Activated naive CD4-positive, alpha-beta T cell treated with anti-CD3 and anti-CD28 coated beads, Interleukin-2, amount 50 U/mL, for 72 hours (primary cell): ENCODE measurements around the gene C9orf43. TPM values are rescaled to one million over a fixed set of nuclear protein-coding genes. Genes with fewer than 3 reads are reported as not detected.
"Not testable (repeated sequence)": the region's sequence is repeated elsewhere in the genome, so short reads cannot be mapped to it uniquely, and the experiment has no call there.

Experiments
- ATAC-seq, 2 donors: fragments of 150-1000 bp; cut with Tn5 transposase; 2 replicates each; pipeline ENCODE4 v1.10.0; 2021; ENCODE audit warnings: mild to moderate bottlenecking in 2 of 2, moderate library complexity in 2 of 2
- DNase-seq, 2 donors: peaks; one replicate each; pipeline ENCODE4 v3.0.0; 2021 to 2022; ENCODE audit warnings: low spot score in 2 of 2
- H3K27ac Mint-ChIP-seq, 2 donors: one replicate each; pipeline ENCODE4 v1.8.0; 2022; ENCODE audit warnings: mild to moderate bottlenecking in 2 of 2, mixed read lengths in 2 of 2
- H3K36me3 Mint-ChIP-seq, 2 donors: one replicate each; pipeline ENCODE4 v1.8.0; 2022; ENCODE audit warnings: mixed read lengths in 2 of 2
- H3K9me3 Mint-ChIP-seq, 2 donors: one replicate each; pipeline ENCODE4 v1.8.0; 2022; ENCODE audit warnings: mixed read lengths in 2 of 2
- total RNA-seq, 2 donors: library from RNA; stranded (reverse); gene quantifications; one replicate each; pipeline ENCODE4 v1.2.3, GENCODE V29; 2022

C9orf43 gene
- total RNA-seq, 2 donors from 2014 or later: 0.68 to 1.0 TPM

DNA sequence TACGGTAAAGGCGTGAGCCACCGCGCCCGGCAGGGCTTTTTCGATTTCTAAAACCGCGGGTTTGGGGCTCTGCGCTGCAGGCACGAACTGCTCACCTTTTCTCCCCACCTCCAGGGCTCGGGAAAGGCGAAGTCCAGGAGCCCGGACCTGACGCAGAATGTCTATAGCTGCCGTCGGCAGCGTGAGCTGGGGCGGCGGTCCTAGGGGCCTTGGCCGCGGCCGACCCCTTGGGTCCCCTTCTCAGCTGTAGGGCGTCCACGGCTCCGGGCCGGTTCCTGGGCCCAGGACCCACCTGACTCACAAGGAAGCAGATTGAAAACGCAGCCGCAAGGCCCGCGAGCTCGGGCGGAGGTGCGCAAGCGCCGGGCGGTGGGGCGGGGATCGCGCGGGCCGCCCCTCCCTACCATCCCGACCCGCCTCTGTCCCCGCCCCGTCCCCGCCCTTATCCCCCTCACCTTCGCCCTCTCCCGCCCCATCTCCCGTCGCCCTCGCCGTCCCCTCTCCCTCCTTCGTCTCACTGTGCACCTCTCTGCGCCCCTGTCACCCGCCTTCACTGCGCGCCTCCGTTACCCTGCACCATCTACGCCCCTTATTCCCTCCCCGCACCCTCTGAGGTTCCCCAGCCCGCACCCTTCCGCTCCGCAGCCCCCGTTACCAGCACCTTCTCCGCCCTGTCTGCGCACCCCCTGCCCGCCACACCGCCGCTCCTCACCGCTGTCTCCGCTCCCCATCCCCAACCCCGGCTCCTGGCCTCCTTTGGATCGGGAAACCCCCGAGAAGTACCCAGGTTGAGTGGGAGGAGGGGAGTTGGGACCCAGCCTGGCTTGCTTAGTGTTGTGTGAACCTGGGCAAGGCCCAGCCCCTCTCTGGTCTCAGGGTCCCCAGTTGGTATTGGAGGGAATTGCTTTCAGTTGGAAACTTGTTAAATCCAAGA lies 33.6 kb upstream of the C9orf43 start, which contains the start of gene HDHD3:
Gene HDHD3 (minus strand): TSS at position 353 of the 934 bp plus-strand sequence. CDS start 2,632 bp downstream, outside the sequence.
- peak; percentile 84 to 94 for ATAC-seq
- peak; percentile 83 to 88 for DNase-seq
- no peaks in the 10 kb centered on the region for H3K9me3 Mint-ChIP-seq
- H3K27ac Mint-ChIP-seq: peak within 1 kb of the TSS; percentile 86
- peaks cover 7 to 17% of the 10 kb centered on the region in 2 donors for H3K36me3 Mint-ChIP-seq

DNA sequence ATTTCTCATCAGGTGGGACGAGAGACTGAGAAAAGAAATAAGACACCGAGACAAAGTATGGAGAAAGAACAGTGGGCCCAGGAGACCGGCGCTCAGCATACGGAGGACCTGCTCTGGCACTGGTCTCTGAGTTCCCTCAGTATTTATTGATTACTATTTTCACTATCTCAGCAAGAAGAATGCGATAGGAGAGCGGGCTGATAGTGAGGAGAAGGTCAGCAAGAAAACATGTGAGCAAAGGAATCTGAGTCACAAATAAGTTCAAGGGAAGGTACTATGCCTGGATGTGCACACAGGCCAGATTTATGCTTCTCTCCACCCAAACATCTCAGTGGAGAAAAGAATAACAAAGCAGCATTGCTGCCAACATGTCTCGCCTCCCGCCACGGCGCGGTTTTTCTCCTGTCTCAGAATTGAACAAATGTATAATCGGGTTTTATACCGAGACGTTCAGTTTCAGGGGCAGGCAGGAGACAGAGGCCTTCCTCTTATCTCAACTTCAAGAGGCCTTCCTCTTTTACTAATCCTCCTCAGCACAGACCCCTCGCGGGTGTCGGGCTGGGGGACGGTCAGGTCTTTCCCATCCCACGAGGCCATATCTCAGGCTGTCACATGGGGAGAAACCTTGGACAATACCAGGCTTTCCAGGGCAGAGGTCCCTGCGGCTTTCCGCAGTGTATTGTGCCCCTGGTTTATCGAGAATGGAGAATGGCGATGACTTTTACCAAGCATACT lies 31.3 kb upstream of the C9orf43 start:
- Mint-ChIP-seq H3K27ac (peak overlapping the region in 1 of 2 donors; percentile 27), H3K36me3 (peaks cover 7 to 16% of the 10 kb centered on the region in 2 donors)
- H3K9me3 Mint-ChIP-seq, ATAC-seq, DNase-seq: not testable (repeated sequence)

DNA sequence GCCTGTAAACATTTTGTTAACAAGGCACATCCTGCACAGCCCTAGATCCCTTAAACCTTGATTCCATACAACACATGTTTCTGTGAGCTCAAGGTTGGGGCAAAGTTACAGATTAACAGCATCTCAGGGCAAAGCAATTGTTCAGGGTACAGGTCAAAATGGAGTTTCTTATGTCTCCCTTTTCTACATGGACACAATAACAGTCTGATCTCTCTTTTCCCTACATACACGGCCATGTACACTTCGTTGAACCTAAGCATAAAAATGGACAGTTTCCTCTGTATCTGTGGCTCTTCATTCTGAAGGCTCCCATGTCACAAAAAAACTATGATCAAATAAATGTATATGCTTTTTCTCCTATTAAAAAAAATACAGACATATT lies 30.7 kb upstream of the C9orf43 start:
- Mint-ChIP-seq H3K36me3 (peaks cover 7 to 10% of the 10 kb centered on the region in 2 donors), H3K27ac (peak overlapping the region in 1 of 2 donors; percentile 1)
- DNase-seq, ATAC-seq, H3K9me3 Mint-ChIP-seq: not testable (repeated sequence)

DNA sequence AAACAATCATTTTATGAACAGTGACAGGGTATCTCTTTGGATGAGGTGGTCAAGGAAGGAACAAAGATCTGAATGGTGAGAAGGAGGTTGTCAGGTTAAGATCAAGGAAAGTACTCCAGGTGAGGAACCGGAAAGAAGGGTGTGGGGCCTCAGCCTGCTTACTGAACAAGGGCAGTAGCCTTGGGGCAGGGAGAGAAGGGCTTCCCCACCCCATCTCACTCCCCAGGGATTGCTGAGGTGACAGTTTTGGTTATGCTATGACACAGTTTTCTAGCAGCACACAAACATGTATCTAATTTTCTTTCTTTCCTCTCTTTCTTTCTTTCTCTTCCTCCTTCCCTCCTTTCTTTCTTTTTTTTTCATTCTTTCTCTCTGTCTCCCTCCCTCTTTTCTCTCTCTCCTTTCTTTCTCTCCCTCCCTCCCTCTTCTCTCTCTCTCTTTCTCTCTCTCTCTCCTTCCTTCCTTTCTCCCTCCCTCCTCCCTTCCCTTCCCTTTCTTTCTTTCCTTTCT lies 29.6 kb upstream of the C9orf43 start:
- no peaks in the 10 kb centered on the region for H3K36me3 Mint-ChIP-seq
- DNase-seq (no peak), ATAC-seq (no peak)
- H3K27ac Mint-ChIP-seq: peak overlapping the region; percentile 0 to 1
- H3K9me3 Mint-ChIP-seq: no peaks in the 10 kb centered on the region

- H3K36me3 Mint-ChIP-seq, ATAC-seq, DNase-seq, H3K9me3 Mint-ChIP-seq, H3K27ac Mint-ChIP-seq: not testable (repeated sequence)
These were observed 29.1 kb upstream of the C9orf43 start for GRCh38 chr9:113381441-113381840.

GRCh38 chr9:113381909-113382411 lies 28.6 kb upstream of the C9orf43 start:
- Mint-ChIP-seq H3K36me3 (no peaks in the 10 kb centered on the region), H3K9me3 (no peaks in the 10 kb centered on the region), H3K27ac (no peak overlapping the region)
- no peak for ATAC-seq
- no peak for DNase-seq

- ATAC-seq (no peak), DNase-seq (no peak)
- H3K9me3 Mint-ChIP-seq: no peaks in the 10 kb centered on the region
- H3K36me3 Mint-ChIP-seq: peaks cover 0 to 6% of the 10 kb centered on the region in 2 donors
- H3K27ac Mint-ChIP-seq: peak overlapping the region; percentile 29 to 75
These were observed 23.8 kb upstream of the C9orf43 start for GRCh38 chr9:113386571-113387393.

DNA sequence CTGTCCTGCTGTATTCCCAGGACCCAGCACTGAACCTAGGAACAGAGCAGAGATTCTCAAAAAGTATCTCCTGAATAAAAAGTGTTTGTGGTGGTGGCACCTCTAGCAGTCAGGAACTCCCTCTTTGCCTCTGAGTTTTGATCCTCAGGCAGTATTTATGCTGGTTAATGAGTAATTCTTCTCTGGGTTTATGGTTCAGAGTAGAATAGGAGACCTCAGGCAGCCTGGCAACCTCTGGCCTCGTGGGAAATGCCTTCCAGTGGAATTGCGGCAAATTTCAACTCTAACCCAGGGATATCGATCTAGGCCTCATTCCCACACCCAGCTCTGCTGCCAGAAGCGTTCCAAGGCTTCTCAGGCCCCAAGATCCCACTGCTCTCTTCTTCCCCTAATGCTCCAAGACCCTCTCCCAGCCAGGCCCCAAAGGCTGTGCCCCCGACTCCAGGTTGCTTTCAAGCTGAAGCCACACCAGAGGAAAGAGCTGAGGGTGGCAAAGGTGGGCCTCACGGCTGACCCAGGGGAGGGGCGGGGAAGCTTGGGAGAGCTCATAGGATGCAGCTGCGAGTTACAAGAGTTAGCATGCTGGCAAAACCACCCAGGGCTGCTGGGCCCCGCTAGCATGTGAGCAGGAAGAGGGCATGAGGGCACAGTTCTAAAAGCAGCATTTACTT lies 22.9 kb upstream of the C9orf43 start:
- no peak for ATAC-seq

GRCh38 chr9:113388833-113389232 lies 21.7 kb upstream of the C9orf43 start:
- no peak for DNase-seq
- Mint-ChIP-seq H3K27ac (no peak overlapping the region), H3K36me3 (peaks cover 0 to 6% of the 10 kb centered on the region in 2 donors), H3K9me3 (no peaks in the 10 kb centered on the region)
- ATAC-seq: no peak

More for the DNA sequence above, 22.9 kb upstream of the C9orf43 start:
- DNase-seq: no peak
- H3K36me3 Mint-ChIP-seq: peaks cover 0 to 6% of the 10 kb centered on the region in 2 donors
- peak overlapping the region in 1 of 2 donors; percentile 29 for H3K27ac Mint-ChIP-seq
- no peaks in the 10 kb centered on the region for H3K9me3 Mint-ChIP-seq

DNA sequence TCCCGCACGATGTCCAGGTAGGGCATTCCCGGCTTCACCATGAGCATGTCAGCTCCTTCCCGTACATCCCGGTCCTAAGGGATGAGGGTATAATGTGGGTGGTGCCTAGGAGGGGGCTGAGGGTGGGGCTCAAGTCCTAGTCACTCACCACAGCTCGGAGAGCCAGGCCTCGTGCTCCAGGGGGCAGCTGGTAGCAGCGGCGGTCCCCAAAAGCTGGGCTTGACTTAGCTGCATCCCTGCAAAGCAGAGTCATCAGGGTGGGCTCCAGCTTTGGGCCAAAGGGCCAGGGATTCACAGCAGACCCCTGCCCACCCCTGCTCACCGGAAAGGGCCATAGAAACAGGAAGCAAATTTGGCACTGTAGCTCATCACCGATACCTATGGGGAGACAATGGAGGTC lies 21.1 kb upstream of the C9orf43 start:
- Mint-ChIP-seq H3K9me3 (no peaks in the 10 kb centered on the region), H3K27ac (no peak overlapping the region), H3K36me3 (peaks cover 0 to 6% of the 10 kb centered on the region in 2 donors)
- no peak for ATAC-seq
- DNase-seq: no peak

DNA sequence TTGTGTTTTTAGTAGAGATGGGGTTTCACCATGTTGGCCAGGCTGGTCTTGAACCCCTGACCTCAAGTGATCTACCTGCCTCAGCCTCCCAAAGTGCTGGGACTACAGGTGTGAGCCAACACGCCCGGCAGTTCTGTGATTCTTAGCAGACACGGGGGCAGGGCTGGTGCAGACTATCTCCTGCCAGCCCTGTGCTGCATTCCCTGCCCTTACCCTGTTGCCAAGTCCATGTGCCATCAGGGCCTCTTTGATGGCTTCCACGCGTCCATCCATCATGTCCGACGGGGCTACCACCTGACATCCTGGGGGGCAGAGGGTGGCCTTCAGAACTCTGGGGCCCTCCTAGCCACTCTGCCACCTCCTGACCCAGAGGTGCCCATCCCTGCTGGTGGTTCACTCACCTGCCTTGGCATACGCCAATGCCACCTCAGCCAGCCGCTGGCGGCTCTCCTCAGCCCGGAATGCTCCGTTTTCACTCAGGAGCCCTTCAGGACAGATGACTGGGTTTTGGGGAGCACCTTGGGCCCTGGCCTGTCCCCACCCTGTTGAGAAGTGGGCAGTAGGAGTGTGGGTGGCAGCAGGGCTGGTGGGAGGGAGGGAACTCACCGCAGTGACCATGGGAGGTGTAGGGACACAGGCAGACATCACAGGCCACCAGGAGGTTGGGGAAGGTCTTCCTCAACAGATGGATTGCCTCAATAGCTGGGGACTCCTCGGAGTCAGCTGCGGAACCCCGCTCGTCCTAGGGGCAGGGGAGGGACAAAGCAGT lies 20.2 kb upstream of the C9orf43 start:
- Mint-ChIP-seq H3K9me3 (no peaks in the 10 kb centered on the region), H3K36me3 (peaks cover 0 to 6% of the 10 kb centered on the region in 2 donors), H3K27ac (peak overlapping the region in 1 of 2 donors; percentile 56)
- DNase-seq (no peak), ATAC-seq (no peak)

GRCh38 chr9:113391917-113392316 lies 18.6 kb upstream of the C9orf43 start:
- H3K36me3 Mint-ChIP-seq: peaks cover 0 to 6% of the 10 kb centered on the region in 2 donors
- H3K27ac Mint-ChIP-seq: no peak overlapping the region
- no peaks in the 10 kb centered on the region for H3K9me3 Mint-ChIP-seq
- DNase-seq: no peak
- no peak for ATAC-seq

GRCh38 chr9:113393281-113393680 lies 17.3 kb upstream of the C9orf43 start:
- H3K9me3 Mint-ChIP-seq: no peaks in the 10 kb centered on the region
- H3K27ac Mint-ChIP-seq: no peak overlapping the region
- DNase-seq (no peak), ATAC-seq (no peak)
- no peaks in the 10 kb centered on the region for H3K36me3 Mint-ChIP-seq

- Mint-ChIP-seq H3K27ac (no peak overlapping the region), H3K36me3 (no peaks in the 10 kb centered on the region), H3K9me3 (no peaks in the 10 kb centered on the region)
- peak in 1 of 2 donors; percentile 16 for DNase-seq
- ATAC-seq: no peak
These were observed 15.3 kb upstream of the C9orf43 start for GRCh38 chr9:113395000-113395861.
